K562 (cell line): ENCODE measurements around the gene BBC3. TPM values are rescaled to one million over a fixed set of nuclear protein-coding genes. Genes with fewer than 3 reads are reported as not detected.

Source experiments
- ARNT ChIP-seq, 2 experiments: fragments of 450-650 bp; IDR thresholded peaks; 2 replicates each; pipeline ENCODE4 v1.6.1; 2016; ENCODE audit warnings: mild to moderate bottlenecking in 1 of 2
- BRD9 ChIP-seq: fragments of 450-650 bp; IDR thresholded peaks from 2 replicates; pipeline ENCODE4 v1.6.1; 2018; ENCODE audit warnings: low read depth; ENCODE audit not compliant: partially characterized antibody
- FUS ChIP-seq: fragments of 200-400 bp; formaldehyde crosslinking; optimal IDR thresholded peaks from 2 replicates; pipeline ENCODE3; 2017; ENCODE audit warnings: low read depth, low read length
- ID3 ChIP-seq, 2 experiments: fragments of 250-450 bp in 1 of 2; fragments of 450-650 bp in 1 of 2; sonication (Bioruptor Pico) in 1 of 2; IDR thresholded peaks; 2 replicates each; pipeline versions ENCODE4 v1.6.1 to v1.8.0; 2016 to 2021; ENCODE audit warnings: mild to moderate bottlenecking in 2 of 2, moderate library complexity in 2 of 2, missing compliant biosample characterization in 1 of 2, missing genetic modification characterization in 1 of 2
- KLF1 ChIP-seq: fragments of 450-650 bp; IDR thresholded peaks from 2 replicates; pipeline ENCODE4 v1.6.1; 2016; ENCODE audit warnings: missing genetic modification characterization, missing compliant biosample characterization
- L3MBTL2 ChIP-seq: fragments of 450-650 bp; IDR thresholded peaks from 2 replicates; pipeline ENCODE4 v1.6.1; 2016; ENCODE audit warnings: mild to moderate bottlenecking, moderate library complexity
- MAZ ChIP-seq, 2 experiments: fragments of 450-650 bp in 1 of 2; sonication (generic) in 1 of 2; formaldehyde crosslinking; IDR thresholded peaks in 1 of 2; conservative IDR thresholded peaks in 1 of 2; 2 replicates each; pipeline versions ENCODE4 v1.4.0 to v1.5.0; 2020; ENCODE audit warnings: mild to moderate bottlenecking in 1 of 2, missing genetic modification reagents in 1 of 2
- POLR2AphosphoS5 ChIP-seq: IDR thresholded peaks from 2 replicates; pipeline ENCODE4 v1.6.1; 2011; ENCODE audit warnings: mild to moderate bottlenecking, low read depth, low read length, moderate library complexity; ENCODE audit not compliant: control insufficient read depth, insufficient read depth
- YY1 ChIP-seq, 3 experiments: IDR thresholded peaks; 2 replicates each; pipeline ENCODE4 v1.6.1; 2011; ENCODE audit warnings: low read length in 2 of 3, mild to moderate bottlenecking in 2 of 3, moderate library complexity in 2 of 3, borderline replicate concordance in 1 of 3, control low read depth in 1 of 3, low read depth in 1 of 3; ENCODE audit not compliant: insufficient read depth in 3 of 3, insufficient replicate concordance in 2 of 3, control insufficient read depth in 1 of 3, insufficient read length in 1 of 3; ENCODE audit errors: extremely low read depth in 1 of 3
- ZNF12 ChIP-seq: sonication (generic); formaldehyde crosslinking; IDR thresholded peaks from 2 replicates; pipeline ENCODE4 v1.4.0; 2020; ENCODE audit warnings: mild to moderate bottlenecking, missing genetic modification reagents
- ZNF431 ChIP-seq: sonication (generic); formaldehyde crosslinking; IDR thresholded peaks from 2 replicates; pipeline ENCODE4 v1.8.0; 2022; ENCODE audit warnings: mild to moderate bottlenecking, missing genetic modification reagents
- polyA plus RNA-seq, 8 experiments: library from polyadenylated mRNA; depleted of rRNA in 4 of 8; stranded (reverse) in 5 of 8; unstranded in 3 of 8; fragments of >200 nt; fragmentation: Nextera tagmentation in 2 of 8; fragmentation: Illumina TruSeq in 1 of 8; extraction: Ambion mirVana in 2 of 8; extraction: Trizol in 1 of 8; gene quantifications; 2 replicates each; pipeline versions ENCODE4 v1.2.1 to v1.2.3, GENCODE V29; 2011 to 2014; ENCODE audit warnings: inconsistent platforms in 1 of 8, missing spikeins in 1 of 8
- total RNA-seq, 7 experiments: library from RNA; depleted of rRNA in 6 of 7; stranded (reverse); fragments of >200 nt in 6 of 7; fragmentation: Illumina TruSeq in 2 of 7; extraction: Trizol in 2 of 7; gene quantifications; 2 replicates each; pipeline versions ENCODE4 v1.2.1 to v1.2.3, GENCODE V29; 2011 to 2021; ENCODE audit warnings: low replicate concordance in 1 of 7
- TF ChIP-seq, protein P1 (sequence below): fragments of 450-650 bp; formaldehyde crosslinking; IDR thresholded peaks from 2 replicates; pipeline ENCODE4 v1.4.0; 2020; ENCODE audit warnings: mild to moderate bottlenecking, mixed read lengths
- TF ChIP-seq, protein P2 (sequence below): sonication (generic); formaldehyde crosslinking; IDR thresholded peaks from 2 replicates; pipeline ENCODE4 v1.8.0; 2022; ENCODE audit warnings: mild to moderate bottlenecking, missing genetic modification reagents
- TF ChIP-seq, protein P3 (sequence below): fragments of 450-650 bp; IDR thresholded peaks from 2 replicates; pipeline ENCODE4 v1.6.1; 2014; ENCODE audit warnings: low read depth, mild to moderate bottlenecking, moderate library complexity, borderline replicate concordance
- TF ChIP-seq, protein P4 (sequence below): sonication (generic); formaldehyde crosslinking; IDR thresholded peaks from 2 replicates; pipeline ENCODE4 v1.8.0; 2022; ENCODE audit warnings: missing genetic modification reagents, mild to moderate bottlenecking, moderate library complexity, borderline replicate concordance

The BBC3 gene
- total and polyA plus RNA-seq, 9 of the 15 experiments (the other 6 are each of a cell fraction or from before 2014, with no cell fraction given), result 0.15 to 30.7 (median 4.8) TPM

DNA sequence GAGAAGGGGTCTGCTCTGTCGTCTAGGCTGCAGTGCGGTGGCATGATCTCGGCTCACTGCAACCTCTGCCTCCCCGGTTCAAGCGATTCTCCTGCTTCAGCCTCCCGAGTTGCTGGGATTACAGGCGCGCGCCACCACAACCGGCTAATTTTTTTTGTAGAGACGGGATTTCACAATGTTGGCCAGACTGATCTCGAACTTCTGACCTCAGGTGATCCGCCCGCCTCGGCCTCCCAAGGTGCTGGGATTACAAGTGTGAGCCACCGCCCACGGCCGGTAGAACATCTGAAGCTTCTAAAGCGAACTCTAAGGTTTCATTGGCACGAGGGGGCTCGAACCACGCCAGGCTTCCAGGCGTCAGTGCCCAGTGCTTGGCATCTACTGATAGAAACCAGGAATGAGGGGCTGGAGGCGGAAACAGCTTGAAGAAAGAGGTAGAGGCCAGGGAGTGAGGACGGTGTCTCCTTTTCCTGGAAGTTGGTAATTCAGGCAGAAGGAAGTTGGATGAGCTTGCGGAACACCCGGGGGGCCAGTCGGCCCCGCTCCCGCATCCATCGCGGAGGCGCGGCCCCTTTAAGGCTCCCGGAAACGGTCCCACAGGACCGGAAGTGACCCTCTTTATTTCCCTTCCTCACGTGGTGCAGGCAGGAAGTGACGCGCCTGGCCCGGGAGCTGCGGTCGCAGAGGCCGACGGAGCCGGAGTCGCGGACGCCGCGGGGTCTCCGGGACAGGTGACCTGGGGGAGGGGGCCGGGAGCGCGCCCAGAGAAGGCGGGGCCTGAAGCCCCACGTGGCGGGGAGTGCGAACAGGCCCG is 25.1 kb upstream of the BBC3 start, which contains the start of gene CCDC9 (continued):
- 0 out of 2 replicates have a peak, but pooled peaks have one; percentile 38 for TF ChIP-seq ZNF431
- peak in 2 of 3 experiments; percentile 74 to 86 for TF ChIP-seq YY1 (IDR thresholded peaks at IDR 0.05; ENCODE audit: borderline replicate concordance in 1 of 3, control insufficient read depth in 1 of 3, extremely low read depth in 1 of 3, insufficient read depth in 3 of 3, insufficient read length in 1 of 3, insufficient replicate concordance in 2 of 3, low read depth in 1 of 3, low read length in 2 of 3)
- TF ChIP-seq, protein P1, sequence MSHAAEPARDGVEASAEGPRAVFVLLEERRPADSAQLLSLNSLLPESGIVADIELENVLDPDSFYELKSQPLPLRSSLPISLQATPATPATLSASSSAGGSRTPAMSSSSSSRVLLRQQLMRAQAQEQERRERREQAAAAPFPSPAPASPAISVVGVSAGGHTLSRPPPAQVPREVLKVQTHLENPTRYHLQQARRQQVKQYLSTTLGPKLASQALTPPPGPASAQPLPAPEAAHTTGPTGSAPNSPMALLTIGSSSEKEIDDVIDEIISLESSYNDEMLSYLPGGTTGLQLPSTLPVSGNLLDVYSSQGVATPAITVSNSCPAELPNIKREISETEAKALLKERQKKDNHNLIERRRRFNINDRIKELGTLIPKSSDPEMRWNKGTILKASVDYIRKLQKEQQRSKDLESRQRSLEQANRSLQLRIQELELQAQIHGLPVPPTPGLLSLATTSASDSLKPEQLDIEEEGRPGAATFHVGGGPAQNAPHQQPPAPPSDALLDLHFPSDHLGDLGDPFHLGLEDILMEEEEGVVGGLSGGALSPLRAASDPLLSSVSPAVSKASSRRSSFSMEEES (CRISPR knock-in tag), result peak; percentile 34
- TF ChIP-seq, protein P2, sequence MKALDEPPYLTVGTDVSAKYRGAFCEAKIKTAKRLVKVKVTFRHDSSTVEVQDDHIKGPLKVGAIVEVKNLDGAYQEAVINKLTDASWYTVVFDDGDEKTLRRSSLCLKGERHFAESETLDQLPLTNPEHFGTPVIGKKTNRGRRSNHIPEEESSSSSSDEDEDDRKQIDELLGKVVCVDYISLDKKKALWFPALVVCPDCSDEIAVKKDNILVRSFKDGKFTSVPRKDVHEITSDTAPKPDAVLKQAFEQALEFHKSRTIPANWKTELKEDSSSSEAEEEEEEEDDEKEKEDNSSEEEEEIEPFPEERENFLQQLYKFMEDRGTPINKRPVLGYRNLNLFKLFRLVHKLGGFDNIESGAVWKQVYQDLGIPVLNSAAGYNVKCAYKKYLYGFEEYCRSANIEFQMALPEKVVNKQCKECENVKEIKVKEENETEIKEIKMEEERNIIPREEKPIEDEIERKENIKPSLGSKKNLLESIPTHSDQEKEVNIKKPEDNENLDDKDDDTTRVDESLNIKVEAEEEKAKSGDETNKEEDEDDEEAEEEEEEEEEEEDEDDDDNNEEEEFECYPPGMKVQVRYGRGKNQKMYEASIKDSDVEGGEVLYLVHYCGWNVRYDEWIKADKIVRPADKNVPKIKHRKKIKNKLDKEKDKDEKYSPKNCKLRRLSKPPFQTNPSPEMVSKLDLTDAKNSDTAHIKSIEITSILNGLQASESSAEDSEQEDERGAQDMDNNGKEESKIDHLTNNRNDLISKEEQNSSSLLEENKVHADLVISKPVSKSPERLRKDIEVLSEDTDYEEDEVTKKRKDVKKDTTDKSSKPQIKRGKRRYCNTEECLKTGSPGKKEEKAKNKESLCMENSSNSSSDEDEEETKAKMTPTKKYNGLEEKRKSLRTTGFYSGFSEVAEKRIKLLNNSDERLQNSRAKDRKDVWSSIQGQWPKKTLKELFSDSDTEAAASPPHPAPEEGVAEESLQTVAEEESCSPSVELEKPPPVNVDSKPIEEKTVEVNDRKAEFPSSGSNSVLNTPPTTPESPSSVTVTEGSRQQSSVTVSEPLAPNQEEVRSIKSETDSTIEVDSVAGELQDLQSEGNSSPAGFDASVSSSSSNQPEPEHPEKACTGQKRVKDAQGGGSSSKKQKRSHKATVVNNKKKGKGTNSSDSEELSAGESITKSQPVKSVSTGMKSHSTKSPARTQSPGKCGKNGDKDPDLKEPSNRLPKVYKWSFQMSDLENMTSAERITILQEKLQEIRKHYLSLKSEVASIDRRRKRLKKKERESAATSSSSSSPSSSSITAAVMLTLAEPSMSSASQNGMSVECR (CRISPR knock-in tag), result 0 out of 2 replicates have a peak, but pooled peaks have one; percentile 32
- peak; percentile 53; the same call in 1 of the 2 replicates for TF ChIP-seq ZNF12 (CRISPR knock-in tag)
- peak; percentile 68 to 84 for TF ChIP-seq MAZ (CRISPR knock-in tag; conservative IDR thresholded peaks at IDR 0.05 in 1 of 2, IDR thresholded peaks at IDR 0.05 in 1 of 2)
- no peak for TF ChIP-seq ID3 (CRISPR knock-in tag; IDR thresholded peaks at IDR 0.05)
- TF ChIP-seq ID3 (tag; IDR thresholded peaks at IDR 0.05), result 0 out of 2 replicates have a peak, but pooled peaks have one; percentile 32
- TF ChIP-seq ARNT (IDR thresholded peaks at IDR 0.05), result peak in 1 of 2 experiments; percentile 38; a peak in 1 of 4 replicates
- TF ChIP-seq POLR2AphosphoS5, result peak; percentile 81
- TF ChIP-seq, protein P3, sequence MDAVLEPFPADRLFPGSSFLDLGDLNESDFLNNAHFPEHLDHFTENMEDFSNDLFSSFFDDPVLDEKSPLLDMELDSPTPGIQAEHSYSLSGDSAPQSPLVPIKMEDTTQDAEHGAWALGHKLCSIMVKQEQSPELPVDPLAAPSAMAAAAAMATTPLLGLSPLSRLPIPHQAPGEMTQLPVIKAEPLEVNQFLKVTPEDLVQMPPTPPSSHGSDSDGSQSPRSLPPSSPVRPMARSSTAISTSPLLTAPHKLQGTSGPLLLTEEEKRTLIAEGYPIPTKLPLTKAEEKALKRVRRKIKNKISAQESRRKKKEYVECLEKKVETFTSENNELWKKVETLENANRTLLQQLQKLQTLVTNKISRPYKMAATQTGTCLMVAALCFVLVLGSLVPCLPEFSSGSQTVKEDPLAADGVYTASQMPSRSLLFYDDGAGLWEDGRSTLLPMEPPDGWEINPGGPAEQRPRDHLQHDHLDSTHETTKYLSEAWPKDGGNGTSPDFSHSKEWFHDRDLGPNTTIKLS, result peak; percentile 45; the same call in 1 of the 2 replicates
- no peak for TF ChIP-seq FUS
- peak; percentile 82 for TF ChIP-seq L3MBTL2
- TF ChIP-seq, protein P4, sequence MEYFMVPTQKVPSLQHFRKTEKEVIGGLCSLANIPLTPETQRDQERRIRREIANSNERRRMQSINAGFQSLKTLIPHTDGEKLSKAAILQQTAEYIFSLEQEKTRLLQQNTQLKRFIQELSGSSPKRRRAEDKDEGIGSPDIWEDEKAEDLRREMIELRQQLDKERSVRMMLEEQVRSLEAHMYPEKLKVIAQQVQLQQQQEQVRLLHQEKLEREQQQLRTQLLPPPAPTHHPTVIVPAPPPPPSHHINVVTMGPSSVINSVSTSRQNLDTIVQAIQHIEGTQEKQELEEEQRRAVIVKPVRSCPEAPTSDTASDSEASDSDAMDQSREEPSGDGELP (CRISPR knock-in tag), result peak; percentile 92
- peak; percentile 71; the same call in 1 of the 2 replicates for TF ChIP-seq KLF1 (tag)
- TF ChIP-seq BRD9, result peak; percentile 47
